GM12872 (cell line): Measurements from ENCODE around the gene GORASP1.

ENCODE experiments used
- CTCF ChIP-seq: IDR thresholded peaks from 3 replicates; pipeline ENCODE4 v1.5.1; 2011; ENCODE audit warnings: low read depth, mild to moderate bottlenecking, low read length, moderate library complexity; ENCODE audit not compliant: insufficient read depth

The GORASP1 gene

DNA sequence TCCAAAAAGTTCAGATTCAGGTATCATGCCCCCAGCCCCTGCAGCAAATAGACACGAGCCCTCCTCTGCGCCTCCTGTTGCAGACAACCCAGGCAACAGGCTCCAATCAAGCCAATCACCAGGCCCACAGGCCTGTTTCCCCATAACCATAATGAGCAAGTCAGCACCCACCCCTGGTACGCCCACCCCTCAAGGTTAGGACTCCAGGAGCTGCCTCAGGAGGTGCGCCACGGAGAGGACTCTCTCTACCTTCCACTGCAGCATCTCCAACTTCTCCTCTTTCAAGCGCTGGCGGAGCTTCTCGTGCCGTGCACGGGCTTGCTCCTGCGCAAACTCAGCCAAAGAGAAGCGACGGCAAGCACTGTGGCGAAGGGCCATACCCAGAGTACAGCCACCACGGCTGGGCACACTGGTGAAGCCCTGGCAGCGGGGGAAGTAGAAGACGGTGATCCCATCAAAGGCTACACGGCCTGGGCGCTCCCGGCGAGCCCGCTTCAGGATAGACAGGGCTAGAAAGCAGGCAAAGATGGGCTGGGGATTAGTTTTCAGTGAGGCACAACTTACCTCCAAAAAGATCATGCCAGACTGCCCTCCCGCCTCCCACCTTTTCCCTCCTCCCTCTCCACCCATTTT, 37.4 kb upstream of the GORASP1 start:
- no peak for TF ChIP-seq CTCF

- TF ChIP-seq CTCF, result no peak
Measured at GRCh38 chr3:39144095-39144747, 36.8 kb upstream of the GORASP1 start.

DNA sequence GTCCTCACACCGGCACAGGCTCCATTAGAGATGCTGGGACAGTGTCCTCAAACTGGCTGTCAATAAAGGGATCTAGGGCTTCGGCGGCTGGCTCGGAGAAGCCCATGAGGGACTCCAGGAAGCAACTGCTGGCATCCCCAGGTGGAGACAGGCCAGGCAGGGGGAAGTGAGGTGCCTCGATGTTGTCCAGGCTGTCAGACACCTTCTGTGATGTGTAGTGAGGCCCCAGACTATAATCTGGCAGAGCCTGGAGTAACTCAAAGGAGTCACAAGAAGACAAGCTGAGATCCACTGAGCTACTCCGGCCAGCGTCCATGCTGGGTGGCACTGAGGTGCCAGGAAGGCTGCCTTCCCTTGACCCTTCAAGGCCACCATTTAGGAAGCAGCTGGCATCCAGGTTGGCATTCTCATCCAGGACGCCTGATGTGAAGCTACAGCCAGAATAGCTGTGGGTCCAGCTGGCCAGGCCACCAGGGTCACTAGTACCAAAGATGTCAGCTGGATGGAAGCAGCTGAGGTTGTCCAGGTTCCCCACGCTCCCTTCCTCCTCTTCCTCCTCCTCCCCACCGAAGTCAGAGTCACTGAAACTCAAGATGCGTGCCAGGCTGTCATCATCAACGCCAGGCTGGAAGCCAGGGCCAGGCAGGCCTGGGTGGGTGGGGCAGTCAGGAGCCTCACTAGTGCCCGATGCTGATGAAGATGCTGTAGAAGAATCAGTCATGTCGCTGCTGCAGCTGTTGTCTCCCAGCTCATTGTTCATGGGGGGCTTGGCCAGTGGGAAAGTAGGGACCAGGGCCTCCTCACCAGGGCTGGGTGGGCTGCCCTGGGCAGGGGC, 35.8 kb upstream of the GORASP1 start:
- no peak for TF ChIP-seq CTCF

DNA sequence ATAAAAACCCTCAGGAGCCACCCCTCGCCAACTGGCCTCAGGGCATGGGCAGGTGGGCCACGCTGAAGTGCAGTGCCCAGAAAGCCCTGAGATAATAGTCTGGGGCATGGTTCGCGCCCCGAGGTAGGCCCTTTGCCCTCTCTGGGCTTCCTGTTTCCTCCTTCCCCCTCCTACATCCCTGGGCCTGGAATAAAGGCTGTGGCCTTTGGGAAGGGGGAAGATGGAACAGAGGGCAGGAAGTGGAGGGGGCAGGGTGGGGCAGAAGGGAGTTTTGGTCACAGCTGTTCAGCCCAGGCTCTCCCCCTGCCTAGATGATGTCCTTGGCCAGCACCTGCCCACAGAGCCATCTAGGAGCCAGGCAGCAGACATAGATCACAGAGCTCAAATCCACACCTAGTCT, 34.6 kb upstream of the GORASP1 start:
- TF ChIP-seq CTCF, result no peak

DNA sequence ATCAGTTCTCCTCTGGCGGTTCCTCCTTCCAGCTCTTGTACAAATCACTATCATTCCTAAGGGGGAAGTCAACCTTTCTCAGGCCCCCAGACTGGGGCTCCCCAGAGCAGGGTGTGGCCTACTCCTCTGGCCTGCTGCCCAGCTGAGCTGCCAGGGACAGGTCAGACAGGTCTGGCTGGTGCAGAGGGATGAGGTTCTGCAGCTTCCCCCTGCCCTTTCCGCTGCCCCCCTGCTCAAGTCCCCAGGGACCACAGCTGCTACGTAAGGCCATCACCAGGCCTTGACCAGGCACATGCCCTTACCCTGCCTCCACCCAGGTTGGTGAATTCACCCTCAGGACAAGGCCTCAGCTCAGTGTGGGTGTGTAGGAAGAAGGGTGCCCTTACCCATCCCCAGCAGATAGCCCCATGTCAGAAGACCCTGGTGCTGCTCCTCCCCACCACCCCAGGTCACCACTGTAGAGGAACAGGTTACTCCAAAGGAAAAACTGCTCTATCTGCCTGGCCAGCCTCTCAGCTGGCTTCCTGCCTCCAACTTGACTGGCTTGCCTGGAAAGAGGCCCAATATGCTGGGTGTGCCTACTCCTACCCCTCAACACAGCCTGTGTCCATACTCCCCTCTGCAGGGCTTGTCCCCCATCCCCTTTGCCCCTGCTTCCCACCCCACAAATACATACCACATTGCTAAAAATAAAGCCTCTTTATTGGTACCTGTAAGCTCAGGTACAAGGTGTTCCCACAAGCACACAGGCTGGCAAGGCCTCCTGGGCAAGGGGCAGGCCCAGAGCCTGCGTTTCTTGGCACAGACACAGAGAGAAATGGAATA, 34.0 kb upstream of the GORASP1 start:
- no peak for TF ChIP-seq CTCF

- TF ChIP-seq CTCF, result no peak
Measured at GRCh38 chr3:39140341-39140971, 33.0 kb upstream of the GORASP1 start.
